ENCODE data around the gene CNKSR2. TPM values are rescaled to one million over a fixed set of nuclear protein-coding genes. Genes with fewer than 3 reads are reported as not detected.
A peak's percentile ranks its signal among the peaks of the same experiment; 100 is the strongest.

CNKSR2 gene
- total RNA-seq, 1 donor from 2014 or later: 54.5 TPM

- peaks cover 99% of the 10 kb centered on the region for H3K79me2 ChIP-seq (ENCODE audit: low read depth)
- DNase-seq (ENCODE audit: low spot score): peak; percentile 16
Measured at GRCh38 chrX:21394792-21395191, 20.6 kb downstream of the CNKSR2 start.

GRCh38 chrX:21398426-21398825 is 24.2 kb downstream of the CNKSR2 start:
- Histone ChIP-seq H3K4me3 (no peak overlapping the region), H3K27me3 (no peaks in the 10 kb centered on the region), H3F3A (ENCODE audit: low read depth) (no peaks in the 10 kb centered on the region), H2AFZ (replicated peaks) (no peak overlapping the region), H3K36me3 (no peaks in the 10 kb centered on the region), H4K20me1 (ENCODE audit: low read depth) (peaks cover 5% of the 10 kb centered on the region), H3K4me1 (peaks cover 13% of the 10 kb centered on the region), H3K79me2 (ENCODE audit: low read depth) (peaks cover 98% of the 10 kb centered on the region), H3K9ac (no peak overlapping the region), H3K27ac (no peak overlapping the region), H3K9me3 (ENCODE audit: low read depth) (no peaks in the 10 kb centered on the region), H3K4me2 (no peak overlapping the region)
- Mint-ChIP-seq H3K27me3 (ENCODE audit: insufficient read depth, low read depth) (no peaks in the 10 kb centered on the region), H3K27ac (no peak overlapping the region), H3K4me3 (no peak overlapping the region), H3K9me3 (no peaks in the 10 kb centered on the region), H3K36me3 (no peaks in the 10 kb centered on the region), H3K4me1 (no peaks in the 10 kb centered on the region)
- no peak for TF ChIP-seq EZH2phosphoT487 (IDR thresholded peaks at IDR 0.05)
- TF ChIP-seq CTCF (IDR thresholded peaks at IDR 0.05): no peak
- no peak for TF ChIP-seq EZH2 (IDR thresholded peaks at IDR 0.05)
- no peak for DNase-seq (ENCODE audit: low spot score)

More at GRCh38 chrX:21394792-21395191, 20.6 kb downstream of the CNKSR2 start:
- H3K4me3 Mint-ChIP-seq: no peak overlapping the region
- H3K4me1 Mint-ChIP-seq: no peaks in the 10 kb centered on the region
- Histone ChIP-seq H2AFZ (replicated peaks) (no peak overlapping the region), H3K27me3 (no peaks in the 10 kb centered on the region), H3K4me1 (peaks cover 13% of the 10 kb centered on the region), H3F3A (ENCODE audit: low read depth) (no peaks in the 10 kb centered on the region), H3K9ac (no peak overlapping the region), H3K9me3 (ENCODE audit: low read depth) (peaks cover 5% of the 10 kb centered on the region), H3K27ac (no peak overlapping the region), H3K4me3 (no peak overlapping the region), H3K36me3 (peaks cover 4% of the 10 kb centered on the region), H4K20me1 (ENCODE audit: low read depth) (peaks cover 2% of the 10 kb centered on the region), H3K4me2 (peak overlapping the region; percentile 44)
- peaks cover 19% of the 10 kb centered on the region for H3K9me3 Mint-ChIP-seq
- TF ChIP-seq CTCF (IDR thresholded peaks at IDR 0.05): no peak
- no peak for TF ChIP-seq EZH2 (IDR thresholded peaks at IDR 0.05)
- no peak for TF ChIP-seq EZH2phosphoT487 (IDR thresholded peaks at IDR 0.05)
- peaks cover 23% of the 10 kb centered on the region for H3K36me3 Mint-ChIP-seq
- peaks cover 3% of the 10 kb centered on the region for H3K27me3 Mint-ChIP-seq (ENCODE audit: insufficient read depth, low read depth)
- no peak overlapping the region for H3K27ac Mint-ChIP-seq

- Histone ChIP-seq H3K9me3 (ENCODE audit: low read depth) (no peaks in the 10 kb centered on the region), H4K20me1 (ENCODE audit: low read depth) (peaks cover 5% of the 10 kb centered on the region), H3K79me2 (ENCODE audit: low read depth) (peaks cover 98% of the 10 kb centered on the region), H3K4me1 (no peaks in the 10 kb centered on the region), H3K27me3 (no peaks in the 10 kb centered on the region), H3K9ac (no peak overlapping the region), H2AFZ (replicated peaks) (no peak overlapping the region), H3K27ac (no peak overlapping the region), H3K36me3 (no peaks in the 10 kb centered on the region), H3K4me2 (no peak overlapping the region), H3K4me3 (no peak overlapping the region), H3F3A (ENCODE audit: low read depth) (no peaks in the 10 kb centered on the region)
- Mint-ChIP-seq H3K9me3 (no peaks in the 10 kb centered on the region), H3K4me3 (no peak overlapping the region), H3K4me1 (no peaks in the 10 kb centered on the region), H3K36me3 (no peaks in the 10 kb centered on the region), H3K27ac (no peak overlapping the region), H3K27me3 (ENCODE audit: insufficient read depth, low read depth) (no peaks in the 10 kb centered on the region)
- TF ChIP-seq EZH2 (IDR thresholded peaks at IDR 0.05): no peak
- no peak for TF ChIP-seq CTCF (IDR thresholded peaks at IDR 0.05)
- TF ChIP-seq EZH2phosphoT487 (IDR thresholded peaks at IDR 0.05): no peak
- DNase-seq (ENCODE audit: low spot score): no peak
Measured at GRCh38 chrX:21400408-21401121, 26.3 kb downstream of the CNKSR2 start.

Data from neural progenitor cell (in vitro differentiated cells).